Endodermal cell (in vitro differentiated cells): ENCODE results near the gene CERS2. TPM values are rescaled to one million over a fixed set of nuclear protein-coding genes. Genes with fewer than 3 reads are reported as not detected.

Experiments used
- DNase-seq: peaks from one replicate; pipeline ENCODE4 v3.0.0-alpha.2; 2017
- H3K27ac ChIP-seq: 2 replicates; pipeline ENCODE4 v1.5.1; 2013; ENCODE audit warnings: mild to moderate bottlenecking, low read depth, low read length, moderate library complexity
- H3K27me3 ChIP-seq: 2 replicates; pipeline ENCODE4 v1.6.1; 2013; ENCODE audit warnings: mild to moderate bottlenecking, low read length, moderate library complexity; ENCODE audit not compliant: insufficient read depth, control insufficient read depth, poor library complexity, severe bottlenecking
- H3K36me3 ChIP-seq: 2 replicates; pipeline ENCODE4 v1.7.0; 2013; ENCODE audit warnings: mild to moderate bottlenecking, low read length, moderate library complexity; ENCODE audit not compliant: control insufficient read depth, insufficient read depth
- H3K4me1 ChIP-seq: one replicate; pipeline ENCODE4 v1.7.0; 2013; ENCODE audit warnings: low read length; ENCODE audit not compliant: control insufficient read depth, insufficient read depth
- H3K4me3 ChIP-seq: 2 replicates; pipeline ENCODE4 v1.5.1; 2013; ENCODE audit warnings: mild to moderate bottlenecking, low read length, moderate library complexity
- H3K9ac ChIP-seq: 2 replicates; pipeline ENCODE4 v1.6.1; 2013; ENCODE audit warnings: mild to moderate bottlenecking, low read length, moderate library complexity; ENCODE audit not compliant: poor library complexity, severe bottlenecking; ENCODE audit errors: extremely low read depth
- H3K9me3 ChIP-seq: 2 replicates; pipeline ENCODE4 v1.6.1; 2013; ENCODE audit warnings: mild to moderate bottlenecking, low read length, moderate library complexity; ENCODE audit not compliant: control insufficient read depth
- H3K27ac Mint-ChIP-seq: 2 replicates; pipeline ENCODE4 v1.8.0; 2020; ENCODE audit warnings: mixed read lengths
- H3K27me3 Mint-ChIP-seq: 2 replicates; pipeline ENCODE4 v1.8.0; 2021; ENCODE audit warnings: mild to moderate bottlenecking, mixed read lengths; ENCODE audit not compliant: insufficient read depth
- H3K36me3 Mint-ChIP-seq: 2 replicates; pipeline ENCODE4 v1.8.0; 2020; ENCODE audit warnings: low read depth, mixed read lengths
- H3K4me1 Mint-ChIP-seq: 2 replicates; pipeline ENCODE4 v1.8.0; 2020; ENCODE audit warnings: mixed read lengths
- H3K4me3 Mint-ChIP-seq: 2 replicates; pipeline ENCODE4 v1.8.0; 2020; ENCODE audit warnings: mild to moderate bottlenecking, moderate library complexity, mixed read lengths
- H3K9me3 Mint-ChIP-seq: 2 replicates; pipeline ENCODE4 v1.8.0; 2020; ENCODE audit warnings: mild to moderate bottlenecking, mixed read lengths
- whole genome bisulfite sequencing, 2 experiments: methylation state at CpG; one replicate each; pipeline versions ENCODE4 v1.1.5 to v1.1.7; 2013; ENCODE audit warnings: missing lambda C conversion rate in 2 of 2, mixed read lengths in 1 of 2; ENCODE audit not compliant: insufficient coverage in 1 of 2, insufficient read length in 1 of 2; 5-methylcytosine and 5-hydroxymethylcytosine counted together
- total RNA-seq, 2 donors: library from RNA; stranded (reverse); fragmentation: NEBNext Ultra II Directional in 1 of 2; extraction: Animal tissue kit (Norgen Biotek cat#: 25700) in 1 of 2; gene quantifications; 2 replicates in 1 of 2; 3 replicates in 1 of 2; pipeline ENCODE4 v1.2.1, GENCODE V29; 2021
- TF ChIP-seq, protein P1 (sequence below): fragments of 200-600 bp; sonication (generic); conservative IDR thresholded peaks from 2 replicates; pipeline ENCODE4 v1.5.0; 2021; ENCODE audit warnings: antibody characterized with exemption, mild to moderate bottlenecking

CERS2 gene
- total RNA-seq, 2 donors from 2014 or later = 143 to 183 TPM

DNA sequence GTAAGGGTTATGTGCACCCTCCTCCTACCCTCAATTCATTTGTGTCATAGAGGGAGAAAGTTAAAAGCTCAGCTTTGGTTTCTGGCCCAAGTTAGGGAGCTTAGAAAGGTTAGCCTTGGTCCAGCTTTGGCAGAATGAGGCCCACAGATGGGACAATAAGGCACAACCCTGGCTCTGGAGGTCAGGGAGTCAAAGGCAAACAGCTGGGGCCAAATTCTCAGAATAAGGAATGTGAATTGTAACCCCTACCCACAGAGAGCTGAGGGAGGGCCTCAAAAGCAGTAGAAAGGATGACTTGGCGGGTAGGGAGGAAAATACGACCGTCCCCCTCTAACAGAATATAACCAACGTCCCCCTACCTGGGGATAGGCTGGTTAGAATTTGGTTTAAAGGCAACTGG lies 9.0 kb downstream of the CERS2 start:
- H3K9ac ChIP-seq = no peak overlapping the region
- H3K36me3 Mint-ChIP-seq = peaks cover 78% of the 10 kb centered on the region
- H3K27ac ChIP-seq = no peak overlapping the region
- H3K27me3 ChIP-seq = no peaks in the 10 kb centered on the region
- DNase-seq = no peak
- TF ChIP-seq, protein P1, sequence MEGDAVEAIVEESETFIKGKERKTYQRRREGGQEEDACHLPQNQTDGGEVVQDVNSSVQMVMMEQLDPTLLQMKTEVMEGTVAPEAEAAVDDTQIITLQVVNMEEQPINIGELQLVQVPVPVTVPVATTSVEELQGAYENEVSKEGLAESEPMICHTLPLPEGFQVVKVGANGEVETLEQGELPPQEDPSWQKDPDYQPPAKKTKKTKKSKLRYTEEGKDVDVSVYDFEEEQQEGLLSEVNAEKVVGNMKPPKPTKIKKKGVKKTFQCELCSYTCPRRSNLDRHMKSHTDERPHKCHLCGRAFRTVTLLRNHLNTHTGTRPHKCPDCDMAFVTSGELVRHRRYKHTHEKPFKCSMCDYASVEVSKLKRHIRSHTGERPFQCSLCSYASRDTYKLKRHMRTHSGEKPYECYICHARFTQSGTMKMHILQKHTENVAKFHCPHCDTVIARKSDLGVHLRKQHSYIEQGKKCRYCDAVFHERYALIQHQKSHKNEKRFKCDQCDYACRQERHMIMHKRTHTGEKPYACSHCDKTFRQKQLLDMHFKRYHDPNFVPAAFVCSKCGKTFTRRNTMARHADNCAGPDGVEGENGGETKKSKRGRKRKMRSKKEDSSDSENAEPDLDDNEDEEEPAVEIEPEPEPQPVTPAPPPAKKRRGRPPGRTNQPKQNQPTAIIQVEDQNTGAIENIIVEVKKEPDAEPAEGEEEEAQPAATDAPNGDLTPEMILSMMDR = no peak
- H3K27ac Mint-ChIP-seq = no peak overlapping the region
- H3K9me3 ChIP-seq = no peaks in the 10 kb centered on the region
- H3K36me3 ChIP-seq = peaks cover 82% of the 10 kb centered on the region
- no peaks in the 10 kb centered on the region for H3K27me3 Mint-ChIP-seq
- H3K4me1 ChIP-seq = no peaks in the 10 kb centered on the region
- no peak overlapping the region for H3K4me3 Mint-ChIP-seq
- no peak overlapping the region for H3K4me3 ChIP-seq
- 85 to 100% methylated on average over 1 to 4 of the region's 4 CpGs for WGBS, 2 experiments
- peaks cover 6% of the 10 kb centered on the region for H3K4me1 Mint-ChIP-seq
- H3K9me3 Mint-ChIP-seq = no peaks in the 10 kb centered on the region

DNA sequence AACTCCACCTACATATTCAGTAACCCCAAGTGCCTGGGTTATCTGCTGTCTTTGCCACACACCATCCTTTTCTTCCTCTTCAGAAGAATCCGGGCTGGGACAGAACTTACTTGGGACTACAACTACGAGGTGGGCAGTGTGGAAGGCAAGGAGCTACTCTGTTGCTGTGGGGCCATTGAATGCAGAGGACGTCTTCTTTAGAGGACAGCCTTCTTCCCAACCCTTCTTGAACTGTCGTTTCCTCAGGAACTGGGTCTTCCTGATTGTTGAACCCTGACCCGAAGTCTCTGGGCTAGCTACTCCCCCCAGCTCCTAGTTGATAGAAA lies 10.5 kb downstream of the CERS2 start:
- Histone ChIP-seq H3K9ac (no peak overlapping the region), H3K27me3 (no peaks in the 10 kb centered on the region), H3K4me1 (no peaks in the 10 kb centered on the region), H3K36me3 (peaks cover 96% of the 10 kb centered on the region), H3K27ac (no peak overlapping the region), H3K4me3 (no peak overlapping the region), H3K9me3 (no peaks in the 10 kb centered on the region)
- Mint-ChIP-seq H3K27ac (peak overlapping the region; percentile 32), H3K9me3 (no peaks in the 10 kb centered on the region), H3K27me3 (no peaks in the 10 kb centered on the region), H3K4me1 (no peaks in the 10 kb centered on the region), H3K4me3 (no peak overlapping the region), H3K36me3 (peaks cover 90% of the 10 kb centered on the region)
- WGBS, 2 experiments = 97 to 100% methylated on average over 3 to 5 of the region's 5 CpGs
- TF ChIP-seq, protein P1 = no peak
- DNase-seq = no peak

DNA sequence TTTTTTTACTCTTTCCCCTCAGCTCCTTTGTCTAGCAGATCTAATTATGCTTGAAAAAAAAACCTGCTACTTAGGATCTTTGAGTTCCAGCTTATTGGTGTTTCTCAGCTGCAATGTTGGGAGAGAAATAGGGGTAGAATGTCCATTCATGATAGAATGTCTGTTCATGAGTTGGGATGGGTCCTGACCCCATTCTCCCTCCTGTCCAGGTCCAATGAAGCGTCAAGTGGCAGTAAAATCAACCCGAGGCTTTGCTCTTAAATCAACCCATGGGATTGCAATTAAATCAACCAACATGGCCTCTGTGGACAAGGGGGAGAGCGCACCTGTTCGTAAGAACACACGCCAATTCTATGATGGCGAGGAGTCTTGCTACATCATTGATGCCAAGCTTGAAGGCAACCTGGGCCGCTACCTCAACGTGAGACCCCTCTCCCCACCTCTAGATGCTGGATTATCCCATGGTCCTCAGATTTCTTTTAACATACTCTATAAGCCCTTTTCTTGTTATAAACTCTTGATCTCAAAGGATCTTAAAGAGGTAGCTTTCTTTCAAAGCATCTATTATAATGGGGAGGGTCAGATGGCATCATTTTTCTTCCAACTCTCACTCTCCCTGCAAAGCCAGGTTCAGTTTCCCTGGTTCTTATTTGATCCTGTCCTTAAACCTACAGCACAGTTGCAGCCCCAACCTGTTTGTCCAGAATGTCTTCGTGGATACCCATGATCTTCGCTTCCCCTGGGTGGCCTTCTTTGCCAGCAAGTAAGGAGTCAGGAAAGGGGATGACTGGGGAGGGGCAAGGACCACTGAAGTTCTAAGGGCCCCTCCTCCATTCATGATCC lies 11.1 kb downstream of the CERS2 start:
- Histone ChIP-seq H3K27ac (no peak overlapping the region), H3K36me3 (peaks cover 96% of the 10 kb centered on the region), H3K4me3 (no peak overlapping the region), H3K9me3 (no peaks in the 10 kb centered on the region), H3K27me3 (no peaks in the 10 kb centered on the region), H3K4me1 (no peaks in the 10 kb centered on the region), H3K9ac (no peak overlapping the region)
- Mint-ChIP-seq H3K36me3 (peaks cover 89% of the 10 kb centered on the region), H3K9me3 (no peaks in the 10 kb centered on the region), H3K27me3 (no peaks in the 10 kb centered on the region), H3K4me1 (no peaks in the 10 kb centered on the region), H3K27ac (peak overlapping the region; percentile 32), H3K4me3 (no peak overlapping the region)
- no peak for DNase-seq
- 91 to 95% methylated on average over 8 to 10 of the region's 10 CpGs for WGBS, 2 experiments
- TF ChIP-seq, protein P1 = no peak
